RPMI8226 (cell line): ENCODE measurements around the gene DPM3.
"Not testable (repeated sequence)": the region's sequence is repeated elsewhere in the genome, so short reads cannot be mapped to it uniquely, and the experiment has no call there.

Source experiments
- DNase-seq: peaks from one replicate; pipeline ENCODE4 v3.0.0-alpha.2; 2015

DPM3 gene

GRCh38 chr1:155174324-155175280 is 34.3 kb upstream of the DPM3 start:
- peak; percentile 28 for DNase-seq

DNA sequence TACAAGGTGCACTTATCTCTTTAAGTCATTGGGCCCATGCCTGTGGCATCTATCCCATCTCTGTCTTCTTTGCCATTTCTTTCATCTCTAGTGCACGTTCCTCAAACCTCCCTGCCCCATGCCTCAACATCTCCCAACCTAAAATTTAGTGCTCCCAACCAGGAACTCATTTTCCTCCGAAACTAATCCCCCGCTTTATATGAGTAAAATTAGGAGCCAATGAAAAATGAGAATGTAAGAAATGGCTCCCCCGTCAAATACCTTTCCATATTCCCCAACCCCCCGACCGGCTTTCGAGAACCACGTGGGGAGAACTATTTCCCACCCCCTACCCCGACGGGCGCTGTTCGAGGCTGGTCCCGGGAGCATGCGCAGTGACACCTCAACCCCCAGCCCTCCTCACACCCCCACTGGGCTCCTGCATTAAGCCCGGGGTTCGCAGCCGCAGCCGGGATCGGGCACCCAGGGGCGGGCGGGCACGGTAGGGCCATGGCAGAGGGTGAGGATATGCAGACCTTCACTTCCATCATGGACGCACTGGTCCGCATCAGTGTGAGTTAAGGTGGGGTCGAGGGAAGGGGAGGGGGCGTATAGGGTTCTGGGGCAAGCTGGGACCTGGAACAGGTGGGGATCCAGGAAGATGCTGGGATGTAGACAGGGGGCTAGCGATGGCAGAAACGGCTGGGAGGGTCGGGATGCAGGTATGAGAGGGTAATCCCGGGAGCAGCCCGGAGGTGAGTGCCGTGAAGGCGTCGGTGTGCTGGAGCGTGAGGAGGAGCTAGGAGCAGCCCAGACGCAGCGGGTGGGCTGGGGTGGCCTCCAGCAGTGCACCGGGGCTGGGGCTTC is 33.4 kb upstream of the DPM3 start, which contains the start of gene TRIM46:
TSS of gene TRIM46 (plus strand) at position 372 of the 846 bp plus-strand sequence. CDS start at position 490, 118 bp downstream.
- peak; percentile 52 for DNase-seq

DNA sequence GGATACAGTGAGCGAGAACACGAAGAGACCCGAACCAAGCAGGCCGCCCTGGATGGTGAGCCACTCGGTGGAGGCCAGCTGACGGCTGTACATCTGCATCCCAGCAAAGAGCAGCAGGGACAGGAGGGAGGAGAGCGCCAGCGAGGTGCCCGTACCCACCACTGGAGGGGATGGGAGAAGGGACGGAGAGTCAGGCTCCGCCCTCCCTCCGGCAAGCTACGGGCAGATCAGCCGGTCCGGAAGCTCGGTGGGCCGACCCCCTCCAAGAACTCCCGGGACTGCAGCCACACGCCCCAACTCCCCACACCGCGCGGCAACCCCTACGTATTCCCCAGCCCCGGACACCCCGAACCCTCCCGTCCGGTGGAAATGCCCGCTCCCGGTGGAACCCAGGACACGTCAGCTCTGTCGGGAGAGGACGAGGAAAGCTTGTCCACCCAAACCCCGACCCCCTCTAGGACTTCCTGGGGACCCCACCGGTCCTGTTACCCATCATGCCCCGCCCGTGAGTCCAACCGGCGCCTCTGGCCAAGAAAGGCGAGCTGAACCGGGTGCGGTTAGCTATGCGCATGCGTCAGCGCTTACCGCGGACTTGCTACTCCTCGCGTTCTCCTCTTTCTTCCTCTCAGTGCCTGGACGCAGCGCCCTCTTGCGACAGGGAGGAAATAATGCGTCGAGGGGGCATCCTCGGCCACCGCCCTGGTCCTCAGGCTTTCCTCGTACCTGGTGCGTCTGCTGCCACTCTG is 32.6 kb upstream of the DPM3 start, which contains the start of gene KRTCAP2:
TSS of gene KRTCAP2 (minus strand) at position 573 of the 746 bp plus-strand sequence. CDS start at position 493, 80 bp downstream.
- DNase-seq, result peak; percentile 99

GRCh38 chr1:155171836-155172731 is 31.8 kb upstream of the DPM3 start:
- peak; percentile 0 for DNase-seq

DNA sequence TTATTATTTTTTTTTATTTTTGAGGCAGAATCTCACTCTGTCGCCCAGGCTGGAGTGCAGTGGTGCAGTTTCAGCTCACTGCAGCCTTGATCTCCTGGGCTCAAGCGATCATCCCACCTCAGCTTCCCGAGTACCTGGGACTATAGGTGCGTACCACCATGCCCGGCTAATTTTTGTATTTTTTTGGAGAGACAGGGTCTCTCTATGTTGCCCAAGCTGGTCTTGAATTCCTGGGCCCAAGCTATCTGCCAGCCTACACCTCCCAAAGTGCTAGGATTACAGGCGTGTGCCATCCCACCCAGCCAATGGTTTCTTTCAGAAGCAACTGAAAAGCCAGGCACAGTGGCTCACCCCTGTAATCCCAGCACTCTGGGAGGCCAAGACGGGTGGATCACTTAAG is 30.5 kb upstream of the DPM3 start:
- DNase-seq, result peak; percentile 0

DNA sequence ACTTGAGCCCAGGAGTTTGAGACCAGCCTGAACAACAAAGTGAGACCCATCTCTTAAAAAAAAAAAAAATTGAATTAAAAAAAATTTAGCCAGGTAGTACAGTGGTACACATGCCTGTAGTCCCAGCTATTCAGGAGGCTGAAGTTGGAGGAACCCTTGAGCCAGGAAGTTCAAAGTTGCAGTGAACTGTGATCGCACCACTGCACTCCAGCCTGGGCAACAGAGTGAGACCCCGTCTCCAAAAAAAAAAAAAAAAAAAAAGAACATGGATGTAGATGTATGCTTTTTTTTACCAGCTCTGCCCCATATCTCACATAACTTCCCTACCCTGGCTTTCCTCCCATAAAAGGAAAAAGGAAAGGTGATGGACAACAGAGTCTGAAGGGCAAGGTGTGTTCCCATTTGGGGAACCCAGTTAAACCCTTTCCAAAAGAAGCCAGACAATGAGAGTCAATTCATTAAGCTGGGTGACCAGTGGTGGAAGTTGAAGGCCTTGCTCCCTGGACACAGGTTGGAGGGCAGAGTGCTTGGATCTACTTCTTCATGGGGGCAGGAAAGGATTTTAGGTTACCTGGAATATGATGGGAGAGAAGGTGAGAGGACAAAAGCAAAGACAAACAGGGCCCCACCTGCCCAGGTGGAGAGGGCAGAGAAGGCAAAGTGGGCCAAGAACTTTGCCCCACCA is 29.9 kb upstream of the DPM3 start:
- peak; percentile 1 for DNase-seq

DNA sequence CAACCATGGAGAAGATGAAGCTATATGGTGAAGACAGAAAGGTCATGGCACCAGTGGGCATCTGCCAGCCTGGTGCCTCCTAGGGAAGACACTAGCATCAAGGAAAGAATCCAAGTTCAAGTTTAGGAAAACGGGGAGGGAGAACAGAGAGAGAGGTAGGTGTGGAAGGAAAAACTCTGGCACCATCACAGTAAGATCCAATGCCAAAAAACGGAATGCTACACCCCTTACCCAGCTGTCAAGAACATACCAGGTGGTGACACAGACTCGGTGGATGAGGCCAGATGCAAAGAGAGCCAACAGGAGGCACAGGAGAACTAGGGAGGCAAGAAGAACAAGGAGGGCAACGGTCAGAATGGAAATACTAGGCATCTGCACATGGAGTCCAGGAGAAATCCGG is 29.2 kb upstream of the DPM3 start:
- DNase-seq, result peak; percentile 1

DNA sequence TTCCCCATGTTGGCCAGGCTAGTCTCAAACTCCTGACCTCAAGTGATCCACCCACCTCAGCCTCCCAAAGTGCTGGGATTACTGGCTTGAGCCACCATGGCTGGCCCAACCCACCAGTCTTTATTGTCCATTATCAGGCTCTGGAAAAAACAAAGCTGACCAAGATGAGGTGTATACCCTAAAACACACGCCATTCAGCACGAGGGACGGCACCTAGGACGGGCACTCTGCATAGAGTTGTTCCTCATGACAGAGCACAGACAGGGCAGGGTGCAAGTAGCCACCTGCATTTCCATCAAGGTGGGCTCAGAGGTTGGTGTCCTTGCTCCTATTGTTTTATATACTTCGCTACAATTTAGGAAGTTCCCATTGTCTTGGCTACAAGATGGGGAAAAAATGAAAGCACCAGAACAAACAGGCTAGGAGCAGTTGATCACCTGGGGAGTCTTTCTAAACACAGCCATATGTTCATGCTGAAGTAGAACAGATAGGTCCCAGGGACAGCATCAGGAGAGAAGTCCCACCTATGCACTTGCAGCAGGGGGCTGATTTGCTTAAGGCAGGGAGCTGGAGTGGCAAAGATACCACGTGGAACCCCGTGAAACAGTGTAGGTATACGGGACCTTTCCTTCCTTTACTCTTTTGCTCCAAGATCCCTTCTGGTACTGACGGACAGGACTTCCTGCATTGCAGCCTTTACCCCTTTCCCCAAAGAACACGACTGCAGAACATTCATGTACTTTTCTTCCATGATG is 28.3 kb upstream of the DPM3 start:
- peak; percentile 1 for DNase-seq

DNA sequence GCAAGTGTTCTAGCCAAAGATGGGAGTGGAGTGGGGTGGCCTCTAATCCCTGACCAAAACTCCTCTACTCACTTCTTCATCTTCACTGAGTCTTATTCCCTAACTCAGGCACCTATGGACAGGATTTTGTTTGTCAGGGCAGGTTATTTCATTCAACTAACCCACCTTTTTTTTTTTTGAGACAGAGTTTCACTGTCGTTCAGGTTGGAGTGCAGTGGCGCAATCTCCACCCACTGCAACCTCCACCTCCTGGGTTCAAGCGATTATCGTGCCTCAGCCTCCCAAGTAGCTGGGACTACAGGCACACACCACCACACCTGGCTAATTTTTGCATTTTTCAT is 27.7 kb upstream of the DPM3 start:
- not testable (repeated sequence) for DNase-seq

DNA sequence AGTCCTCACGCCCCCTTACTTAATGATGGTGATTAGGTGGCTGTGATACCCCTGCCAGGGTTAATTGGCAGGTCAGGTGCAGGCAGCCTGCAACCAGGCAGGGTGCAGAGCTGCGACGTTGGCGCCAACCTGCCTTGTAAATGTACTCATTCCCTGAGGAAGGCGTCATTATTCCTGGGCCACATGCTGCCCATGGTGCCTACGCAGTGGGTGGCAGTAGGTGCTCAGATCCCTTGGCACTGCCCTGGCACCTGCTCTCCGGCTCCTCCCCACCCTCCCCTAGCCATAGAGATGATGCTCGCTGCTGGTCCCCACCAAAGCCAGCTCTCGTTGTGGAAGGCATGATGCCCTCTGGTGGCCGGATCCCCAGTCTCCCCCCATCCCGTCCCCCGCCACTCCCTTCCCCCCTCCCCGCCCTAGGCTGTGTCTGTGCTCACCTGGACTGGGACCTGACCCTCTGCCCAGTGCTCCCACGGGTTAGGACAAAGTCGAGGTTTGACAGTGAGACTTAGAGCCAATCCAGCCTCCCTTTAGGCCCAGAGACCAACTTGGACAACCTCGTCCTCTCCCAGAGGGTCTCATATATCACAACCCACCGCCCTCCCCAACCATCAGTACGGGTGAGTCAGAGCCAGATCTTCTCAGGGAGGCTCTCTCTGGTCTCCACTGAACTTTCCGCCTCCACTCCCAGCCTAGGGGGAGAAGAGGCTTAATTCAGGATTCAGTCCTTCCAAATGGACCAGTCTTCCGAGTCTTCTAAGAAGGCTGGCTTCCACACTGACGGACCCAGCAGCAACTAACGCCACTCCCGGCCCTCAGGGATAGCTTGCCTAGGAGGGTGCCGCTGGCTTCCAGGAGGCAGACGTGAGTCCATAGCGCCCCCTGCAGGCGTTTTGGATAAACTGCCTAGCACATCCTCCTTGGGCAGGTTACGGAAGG is 27.1 kb upstream of the DPM3 start:
- peak; percentile 93 for DNase-seq

DNA sequence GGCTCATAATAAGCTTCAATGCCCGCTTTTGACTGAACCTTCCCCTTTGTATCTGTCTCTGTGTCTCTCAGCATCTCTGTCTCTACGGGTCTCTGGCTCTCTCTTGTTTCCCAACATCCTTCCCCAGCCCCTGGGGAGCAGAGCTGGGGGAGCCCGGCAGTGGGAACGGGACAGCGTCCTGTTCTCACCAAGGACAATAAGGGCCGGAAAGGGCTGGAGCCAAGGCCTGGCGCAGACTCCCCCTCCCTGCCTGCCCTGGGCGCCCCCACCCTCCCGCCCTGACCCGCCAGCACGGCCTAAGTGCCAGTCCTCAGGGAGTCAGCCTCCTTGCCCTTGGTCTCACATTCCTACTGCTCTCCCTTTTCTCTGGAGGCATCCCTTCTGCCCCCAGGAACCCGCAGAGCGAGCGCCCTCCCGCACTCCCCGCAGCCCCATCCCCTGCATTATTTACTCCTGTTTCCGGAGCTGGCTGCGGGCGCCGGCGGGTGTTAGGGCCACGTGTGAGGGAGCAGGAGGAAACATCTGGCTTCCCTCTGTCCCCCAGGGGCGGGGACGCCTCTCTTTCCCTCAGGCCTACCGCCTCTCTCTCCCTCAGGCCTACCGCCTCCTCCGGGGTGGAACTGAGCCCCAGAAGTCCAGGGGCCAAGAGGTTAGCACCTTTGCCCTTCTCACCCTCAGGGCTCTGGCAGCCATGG is 26.3 kb upstream of the DPM3 start:
- peak; percentile 46 for DNase-seq

DNA sequence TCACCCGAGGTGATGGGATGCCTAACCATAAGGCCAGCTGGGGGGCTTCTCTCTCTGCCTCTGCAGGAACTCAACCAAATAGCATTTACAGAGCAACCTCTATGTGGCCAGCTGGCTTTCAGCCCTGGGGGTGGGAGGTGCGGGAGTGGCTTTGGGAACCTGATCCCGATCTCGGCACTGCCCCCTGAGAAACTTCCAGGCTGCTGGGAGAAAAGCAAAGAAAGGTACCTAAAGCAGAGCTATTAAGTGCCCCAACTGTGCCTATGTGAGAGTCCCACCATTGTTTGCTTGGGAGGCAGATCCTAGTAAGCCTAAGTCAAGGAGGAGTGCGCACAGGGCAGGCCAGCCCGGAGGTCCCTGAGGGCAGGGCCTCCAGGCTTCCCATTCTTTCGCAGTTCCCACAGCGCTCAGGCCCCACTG is 25.7 kb upstream of the DPM3 start:
- DNase-seq, result no peak

DNA sequence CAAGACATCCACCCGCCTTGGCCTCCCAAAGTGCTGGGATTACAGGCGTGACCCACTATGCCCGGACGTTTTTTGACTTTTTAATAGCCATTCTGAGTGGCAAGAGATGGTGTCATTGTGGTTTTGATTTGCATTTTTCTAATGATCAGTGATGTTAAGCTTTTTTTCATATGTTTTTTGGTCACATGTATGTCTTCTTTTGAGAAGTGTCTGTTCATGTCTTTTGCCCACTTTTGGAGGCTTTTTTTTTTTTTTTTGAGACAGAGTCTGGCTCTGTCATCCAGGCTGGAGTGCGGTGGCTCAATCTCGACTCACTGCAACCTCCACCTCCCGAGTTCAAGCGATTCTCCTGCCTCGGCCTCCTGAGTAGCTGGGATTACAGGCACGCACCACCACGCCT is 24.3 kb upstream of the DPM3 start:
- DNase-seq, result not testable (repeated sequence)

GRCh38 chr1:155163785-155164184 is 23.5 kb upstream of the DPM3 start:
- not testable (repeated sequence) for DNase-seq

- not testable (repeated sequence) for DNase-seq
Observed at GRCh38 chr1:155162631-155163030, 22.3 kb upstream of the DPM3 start.

GRCh38 chr1:155160128-155160527 is 19.8 kb upstream of the DPM3 start:
- peak; percentile 32 for DNase-seq

DNA sequence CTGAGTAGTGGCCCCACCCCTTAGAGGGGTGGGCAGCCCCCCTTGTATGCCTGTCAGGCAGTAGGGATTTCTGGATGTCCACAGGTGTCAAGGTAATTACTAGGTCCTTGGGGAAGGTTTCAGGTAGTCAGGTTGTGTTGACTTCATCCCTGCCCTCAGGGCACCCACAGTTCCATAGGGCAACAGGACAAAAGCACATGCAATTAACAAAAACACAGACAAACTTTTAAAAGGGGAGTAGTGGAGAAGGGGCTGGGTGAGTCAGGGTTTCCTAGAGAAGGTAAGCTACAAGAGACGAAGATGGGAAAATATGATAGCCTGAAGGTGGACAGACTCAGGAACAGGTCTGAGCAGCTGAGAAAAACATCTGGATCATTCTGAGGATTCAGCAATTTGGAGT is 18.7 kb upstream of the DPM3 start:
- peak; percentile 63 for DNase-seq

GRCh38 chr1:155155996-155156643 is 15.8 kb upstream of the DPM3 start:
- not testable (repeated sequence) for DNase-seq
